Kidney (tissue), 14 donors: ENCODE results near the gene TMEM19. TPM values are rescaled to one million over a fixed set of nuclear protein-coding genes. Genes with fewer than 3 reads are reported as not detected.

ENCODE experiments used
- DNase-seq, 5 donors: peaks; one replicate each; pipeline ENCODE4 v3.0.0-alpha.2; 2013 to 2020
- FAIRE-seq: peaks from 2 replicates; lab custom pipeline; 2012; peaks lifted over from hg19 to GRCh38; lab: Jason Lieb, UNC
- H3K27ac ChIP-seq, 2 donors: one replicate each; pipeline ENCODE4 v1.7.0; 2013; ENCODE audit warnings: low read depth in 2 of 2, low read length in 2 of 2, inconsistent platforms in 1 of 2
- H3K27me3 ChIP-seq: one replicate; pipeline ENCODE4 v1.7.1; 2013; ENCODE audit warnings: low read length, inconsistent platforms; ENCODE audit not compliant: control insufficient read depth, insufficient read depth
- H3K36me3 ChIP-seq, 3 donors: one replicate each; pipeline versions ENCODE4 v1.7.0 to v1.7.1; 2013; ENCODE audit warnings: low read length in 3 of 3, control low read depth in 1 of 3, inconsistent platforms in 1 of 3; ENCODE audit not compliant: insufficient read depth in 3 of 3, control insufficient read depth in 2 of 3
- H3K4me1 ChIP-seq, 3 donors: one replicate each; pipeline versions ENCODE4 v1.7.0 to v1.7.1; 2013; ENCODE audit warnings: low read length in 3 of 3, inconsistent platforms in 1 of 3, low read depth in 1 of 3; ENCODE audit not compliant: control insufficient read depth in 2 of 3, insufficient read depth in 2 of 3
- H3K4me3 ChIP-seq, 3 donors: one replicate each; pipeline versions ENCODE4 v1.7.0 to v1.8.1; 2013; ENCODE audit warnings: low read length in 3 of 3, control low read depth in 1 of 3, inconsistent platforms in 1 of 3
- H3K9ac ChIP-seq, 3 donors: one replicate each; pipeline versions ENCODE4 v1.7.0 to v1.7.1; 2013; ENCODE audit warnings: low read length in 3 of 3, control low read depth in 1 of 3, inconsistent platforms in 1 of 3
- H3K9me3 ChIP-seq, 3 donors: one replicate each; pipeline versions ENCODE4 v1.7.0 to v1.7.1; 2013; ENCODE audit warnings: low read length in 3 of 3, control low read depth in 1 of 3, inconsistent platforms in 1 of 3; ENCODE audit not compliant: control insufficient read depth in 2 of 3, insufficient read depth in 1 of 3
- CTCF ChIP-seq: IDR thresholded peaks from 3 replicates; pipeline ENCODE4 v1.5.1; 2012; ENCODE audit warnings: mild to moderate bottlenecking, moderate library complexity, borderline replicate concordance; ENCODE audit not compliant: insufficient read depth; ENCODE audit errors: extremely low read depth
- intact Hi-C: fragments of 100-400 bp; cut with DNase I; formaldehyde crosslinking; loops from one replicate; pipeline ENCODE4 v1.11.1; 2022
- polyA plus RNA-seq: library from polyadenylated mRNA; stranded (reverse); fragments of 350-450 nt; fragmentation: Illumina TruSeq; extraction: RNeasy Lipid Tissue Mini Kit (QIAGEN cat#74804); gene quantifications from one replicate; pipeline ENCODE4 v1.2.3, GENCODE V29; 2014; ENCODE audit warnings: low read depth, low replicate concordance; ENCODE audit not compliant: insufficient read depth
- total RNA-seq: library from RNA; stranded (reverse); fragmentation: NEBNext Ultra II Directional; extraction: Animal tissue kit (Norgen Biotek cat#: 25700); gene quantifications from one replicate; pipeline ENCODE4 v1.2.1, GENCODE V29; 2021
- donor health status: control.
- donor health status: control.
- donor health status: control.
- donor health status: control.
- donor health status: control.
- donor health status: DM: yes; HTN: yes; CAD: no.
- donor health status: Normal renal cell carcinoma (clear cell type).

TMEM19 gene
- total and polyA plus RNA-seq, 2 donors from 2014 or later, result 14.9 to 35.6 TPM

DNA sequence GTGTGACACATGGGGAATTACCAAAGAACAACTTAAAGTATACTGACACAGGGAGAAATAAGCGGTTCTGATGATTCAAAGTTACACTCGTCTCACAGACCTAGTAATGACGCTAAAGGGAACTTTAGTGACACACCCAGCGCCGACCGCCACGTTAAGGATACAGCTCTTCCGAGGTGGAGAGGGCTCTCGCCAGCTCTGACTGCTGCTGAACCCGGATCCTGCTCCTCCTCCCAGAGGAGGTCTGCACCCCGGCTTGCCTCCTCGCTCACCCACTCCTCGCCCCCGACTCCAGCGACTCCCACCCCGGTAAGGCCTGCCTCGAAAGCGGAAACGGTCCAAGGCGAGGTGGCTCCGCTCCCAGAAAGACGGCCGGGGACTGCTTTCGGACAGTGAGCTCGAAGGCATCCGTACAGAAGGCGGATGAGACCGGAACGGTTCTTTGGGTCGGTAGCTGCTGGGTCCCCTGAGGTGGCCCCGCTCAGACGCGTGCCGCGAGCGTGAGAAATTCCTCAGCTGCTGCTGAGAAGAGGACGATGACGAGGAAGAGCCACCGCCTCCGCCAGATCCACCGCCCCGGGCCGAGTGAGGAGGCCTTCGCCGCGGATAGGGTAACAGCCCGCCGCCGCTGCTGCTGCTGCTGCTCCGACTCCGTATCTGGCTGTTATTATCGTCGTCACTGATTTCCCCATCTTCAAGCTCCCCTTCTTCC, 22.9 kb upstream of the TMEM19 start:
- peaks cover 0 to 21% (median 7%) of the 10 kb centered on the region in 3 donors for H3K36me3 ChIP-seq
- peak overlapping the region; percentile 97 to 98 (median 97) for H3K4me3 ChIP-seq
- no peak for FAIRE-seq
- H3K9me3 ChIP-seq, result no peaks in the 10 kb centered on the region
- TF ChIP-seq CTCF, result no peak
- peak overlapping the region; percentile 74 to 99 (median 99) for H3K9ac ChIP-seq
- DNase-seq, result peak; percentile 73 to 88 (median 78)
- no peaks in the 10 kb centered on the region for H3K27me3 ChIP-seq
- H3K27ac ChIP-seq, result peak overlapping the region; percentile 97 to 98
- intact Hi-C loops, result no loop called here
- H3K4me1 ChIP-seq, result peaks cover 0 to 6% (median 2%) of the 10 kb centered on the region in 3 donors

DNA sequence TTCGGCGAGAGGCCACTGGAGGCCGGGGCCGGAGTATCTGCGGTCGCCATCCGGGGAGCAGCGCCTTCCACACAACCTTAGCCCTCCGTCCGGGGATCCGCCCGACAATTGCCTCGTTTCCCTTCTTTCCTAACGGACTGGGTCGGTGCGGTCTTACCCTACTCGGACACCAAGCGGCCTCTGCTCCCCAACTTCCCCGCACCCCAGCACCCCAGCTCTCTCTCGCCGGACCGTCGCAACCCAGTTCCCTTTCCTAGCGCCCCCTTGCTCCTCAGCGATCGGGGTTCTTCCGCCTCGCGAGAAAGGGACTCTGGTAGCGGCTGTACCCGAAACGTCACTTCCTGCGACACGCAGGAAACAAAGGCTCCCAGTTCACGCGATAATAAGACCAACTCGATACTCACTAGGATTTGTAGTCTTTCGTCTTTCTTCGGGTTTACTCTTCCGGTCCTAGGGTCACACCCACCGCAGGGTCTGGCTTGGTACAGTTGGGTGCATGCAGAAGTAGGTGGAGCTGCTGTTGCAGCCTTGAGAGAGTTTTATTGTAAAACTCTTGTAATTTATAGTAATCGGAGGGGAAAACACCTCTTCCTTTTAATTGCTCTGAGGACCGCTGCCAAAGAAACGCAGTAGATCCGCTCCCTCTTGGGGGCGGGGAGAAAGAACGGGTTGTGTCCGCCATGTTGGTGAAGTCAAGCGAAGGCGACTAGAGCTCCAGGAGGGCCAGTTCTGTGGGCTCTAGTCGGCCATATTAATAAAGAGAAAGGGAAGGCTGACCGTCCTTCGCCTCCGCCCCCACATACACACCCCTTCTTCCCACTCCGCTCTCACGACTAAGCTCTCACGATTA, 22.1 kb upstream of the TMEM19 start, which contains the start of the genes THAP2 and ZFC3H1:
Gene THAP2, plus strand, starts transcription at position 741 of the 850 bp plus-strand sequence. CDS start 209 bp downstream, outside the sequence.
Gene ZFC3H1, minus strand, starts transcription at position 288 of the 850 bp plus-strand sequence. Its CDS starts 238 bp downstream, at position 50.
- peak within 1 kb of the TSS; percentile 98 to 99 (median 99) for H3K9ac ChIP-seq
- H3K4me3 ChIP-seq, result peak within 1 kb of the TSS; percentile 97 to 98 (median 97)
- no peaks in the 10 kb centered on the region for H3K27me3 ChIP-seq
- FAIRE-seq (peak; percentile 88), DNase-seq (peak; percentile 96 to 100 (median 97))
- intact Hi-C loops, result no loop called here
- H3K4me1 ChIP-seq, result peaks cover 0 to 6% (median 2%) of the 10 kb centered on the region in 3 donors
- TF ChIP-seq CTCF, result no peak
- peak within 1 kb of the TSS; percentile 98 to 99 for H3K27ac ChIP-seq
- H3K36me3 ChIP-seq, result peaks cover 0 to 16% (median 7%) of the 10 kb centered on the region in 3 donors
- no peaks in the 10 kb centered on the region for H3K9me3 ChIP-seq

GRCh38 chr12:71664411-71665089, 21.3 kb upstream of the TMEM19 start:
- intact Hi-C loops, result no loop called here
- H3K27me3 ChIP-seq, result no peaks in the 10 kb centered on the region

More at GRCh38 chr12:71664411-71665089, 21.3 kb upstream of the TMEM19 start:
- Histone ChIP-seq H3K27ac (peak overlapping the region; percentile 98 to 99), H3K9me3 (no peaks in the 10 kb centered on the region), H3K9ac (peak overlapping the region; percentile 95 to 99 (median 98)), H3K4me3 (peak overlapping the region; percentile 97 to 98 (median 97)), H3K36me3 (peaks cover 0 to 8% (median 2%) of the 10 kb centered on the region in 3 donors), H3K4me1 (peaks cover 0 to 6% (median 2%) of the 10 kb centered on the region in 3 donors)
- FAIRE-seq (no peak), DNase-seq (no peak)
- TF ChIP-seq CTCF, result no peak
